NCI-H510A treated with DMSO at 0.1 percent for 48 hours (cell line): ENCODE data around the gene MFSD6L.

Experiments used
- DNase-seq: peaks from one replicate; lab custom pipeline; 2025; lab: John Stamatoyannopoulos, UW

The MFSD6L gene

GRCh38 chr17:8791910-8792270 lies 7.3 kb downstream of the MFSD6L start:
- no peak for DNase-seq

GRCh38 chr17:8791248-8791909 lies 7.8 kb downstream of the MFSD6L start:
- no peak for DNase-seq

- no peak for DNase-seq
Observed at GRCh38 chr17:8789743-8790142, 9.4 kb downstream of the MFSD6L start.

GRCh38 chr17:8788998-8789397 lies 10.2 kb downstream of the MFSD6L start:
- no peak for DNase-seq

- DNase-seq = peak; percentile 14
Observed at GRCh38 chr17:8785547-8786413, 13.4 kb downstream of the MFSD6L start.

- no peak for DNase-seq
Observed at GRCh38 chr17:8782176-8782575, 17.0 kb downstream of the MFSD6L start.

GRCh38 chr17:8781776-8782175 lies 17.4 kb downstream of the MFSD6L start:
- no peak for DNase-seq

GRCh38 chr17:8776881-8777280 lies 22.3 kb downstream of the MFSD6L start:
- DNase-seq = no peak

GRCh38 chr17:8776248-8776647 lies 22.9 kb downstream of the MFSD6L start:
- DNase-seq = no peak

- no peak for DNase-seq
Observed at GRCh38 chr17:8766731-8767130, 32.4 kb downstream of the MFSD6L start.

- no peak for DNase-seq
Observed at GRCh38 chr17:8762012-8762411, 37.2 kb downstream of the MFSD6L start.

GRCh38 chr17:8758137-8758596 lies 41.0 kb downstream of the MFSD6L start, which contains the start of gene SPDYE4:
SPDYE4 (minus strand) TSS chr17:8758546; CDS start chr17:8758382, 164 bp downstream.
- DNase-seq = no peak

- no peak for DNase-seq
Observed at GRCh38 chr17:8757189-8757588, 42.0 kb downstream of the MFSD6L start.

- DNase-seq = no peak
Observed at GRCh38 chr17:8755590-8756255, 43.4 kb downstream of the MFSD6L start.

GRCh38 chr17:8754890-8755289 lies 44.3 kb downstream of the MFSD6L start:
- no peak for DNase-seq

- DNase-seq = no peak
Observed at GRCh38 chr17:8753976-8754440, 45.2 kb downstream of the MFSD6L start.

GRCh38 chr17:8753136-8753975 lies 45.8 kb downstream of the MFSD6L start:
- no peak for DNase-seq

GRCh38 chr17:8749616-8750015 lies 49.5 kb downstream of the MFSD6L start:
- DNase-seq = no peak

GRCh38 chr17:8747742-8748141 lies 51.4 kb downstream of the MFSD6L start:
- DNase-seq = no peak
